GM19238 (cell line): ENCODE data around the gene ADCYAP1R1.
"Not testable (repeated sequence)": the region's sequence is repeated elsewhere in the genome, so short reads cannot be mapped to it uniquely, and the experiment has no call there.

ENCODE experiments used
- DNase-seq: peaks from one replicate; pipeline ENCODE4 v3.0.0; 2011; ENCODE audit warnings: low spot score; ENCODE audit not compliant: insufficient read length

The ADCYAP1R1 gene

GRCh38 chr7:31126976-31127375, 74.9 kb downstream of the ADCYAP1R1 start:
- DNase-seq, result no peak

- DNase-seq, result no peak
Observed at GRCh38 chr7:31129067-31129466, 77.0 kb downstream of the ADCYAP1R1 start.

- no peak for DNase-seq
Observed at GRCh38 chr7:31133497-31133896, 81.4 kb downstream of the ADCYAP1R1 start.

GRCh38 chr7:31134246-31135188, 82.4 kb downstream of the ADCYAP1R1 start:
- peak; percentile 55 for DNase-seq

- no peak for DNase-seq
Observed at GRCh38 chr7:31137234-31137633, 85.1 kb downstream of the ADCYAP1R1 start.

- no peak for DNase-seq
Observed at GRCh38 chr7:31145339-31145738, 93.2 kb downstream of the ADCYAP1R1 start.

GRCh38 chr7:31146030-31146429, 93.9 kb downstream of the ADCYAP1R1 start:
- no peak for DNase-seq

- DNase-seq, result no peak
Observed at GRCh38 chr7:31146538-31146937, 94.4 kb downstream of the ADCYAP1R1 start.

GRCh38 chr7:31151849-31152248, 99.7 kb downstream of the ADCYAP1R1 start:
- no peak for DNase-seq

GRCh38 chr7:31153318-31153717, 101.2 kb downstream of the ADCYAP1R1 start:
- DNase-seq, result not testable (repeated sequence)

- DNase-seq, result no peak
Observed at GRCh38 chr7:31160941-31161340, 108.8 kb downstream of the ADCYAP1R1 start.
